K562 (cell line): Measurements from ENCODE around the gene ULK1. TPM values are rescaled to one million over a fixed set of nuclear protein-coding genes. Genes with fewer than 3 reads are reported as not detected.

Experiments used
- BRF1 ChIP-seq: IDR thresholded peaks from 3 replicates; pipeline ENCODE4 v1.6.1; 2011; ENCODE audit warnings: borderline replicate concordance, mild to moderate bottlenecking; ENCODE audit not compliant: insufficient read length; ENCODE audit errors: extremely low read depth
- CAMTA2 ChIP-seq: fragments of 250-450 bp; sonication (Bioruptor Pico); conservative IDR thresholded peaks from 2 replicates; pipeline ENCODE4 v1.5.1; 2022
- CBX8 ChIP-seq: fragments of 200-600 bp; sonication (generic); IDR thresholded peaks from 2 replicates; pipeline ENCODE4 v1.6.1; 2012; ENCODE audit warnings: borderline replicate concordance, mixed run types, low read depth, mild to moderate bottlenecking, moderate library complexity, mixed read lengths, low read length, control low read depth, inconsistent platforms; ENCODE audit not compliant: poor library complexity, severe bottlenecking; ENCODE audit errors: extremely low read depth
- ELF1 ChIP-seq: fragments of 200-800 bp; sonication (Bioruptor generic); IDR thresholded peaks from 2 replicates; pipeline ENCODE4 v1.6.1; 2016; ENCODE audit warnings: missing genetic modification characterization, missing compliant biosample characterization
- HEY1 ChIP-seq: fragments of 250-450 bp; sonication (Bioruptor Pico); IDR thresholded peaks from 2 replicates; pipeline ENCODE4 v1.5.0; 2020; ENCODE audit warnings: mild to moderate bottlenecking, moderate library complexity, borderline replicate concordance
- KLF16 ChIP-seq: IDR thresholded peaks from 2 replicates; pipeline ENCODE4 v1.6.1; 2016; ENCODE audit warnings: antibody characterized with exemption
- NFATC3 ChIP-seq: fragments of 450-650 bp; IDR thresholded peaks from 2 replicates; pipeline ENCODE4 v1.6.1; 2017; ENCODE audit warnings: mild to moderate bottlenecking
- SRF ChIP-seq, 2 experiments: fragments of 250-450, 450-650 bp in 1 of 2; sonication (Bioruptor Pico) in 1 of 2; sonication (generic) in 1 of 2; formaldehyde crosslinking; IDR thresholded peaks; 2 replicates each; pipeline versions ENCODE4 v1.5.0 to v1.5.1; 2020 to 2022; ENCODE audit warnings: mild to moderate bottlenecking in 1 of 2, missing genetic modification reagents in 1 of 2
- ZNF212 ChIP-seq: fragments of 450-650 bp; formaldehyde crosslinking; IDR thresholded peaks from 2 replicates; pipeline ENCODE4 v1.4.0; 2020; ENCODE audit warnings: mild to moderate bottlenecking
- polyA plus RNA-seq, 8 experiments: library from polyadenylated mRNA; depleted of rRNA in 4 of 8; stranded (reverse) in 5 of 8; unstranded in 3 of 8; fragments of >200 nt; fragmentation: Nextera tagmentation in 2 of 8; fragmentation: Illumina TruSeq in 1 of 8; extraction: Ambion mirVana in 2 of 8; extraction: Trizol in 1 of 8; gene quantifications; 2 replicates each; pipeline versions ENCODE4 v1.2.1 to v1.2.3, GENCODE V29; 2011 to 2014; ENCODE audit warnings: inconsistent platforms in 1 of 8, missing spikeins in 1 of 8
- total RNA-seq, 7 experiments: library from RNA; depleted of rRNA in 6 of 7; stranded (reverse); fragments of >200 nt in 6 of 7; fragmentation: Illumina TruSeq in 2 of 7; extraction: Trizol in 2 of 7; gene quantifications; 2 replicates each; pipeline versions ENCODE4 v1.2.1 to v1.2.3, GENCODE V29; 2011 to 2021; ENCODE audit warnings: low replicate concordance in 1 of 7
- TF ChIP-seq, protein P1 (sequence below): fragments of 450-650 bp; IDR thresholded peaks from 2 replicates; pipeline ENCODE4 v1.6.1; 2018; ENCODE audit not compliant: partially characterized antibody
- TF ChIP-seq, protein P2 (sequence below): fragments of 200-800 bp; sonication (Bioruptor generic); IDR thresholded peaks from 2 replicates; pipeline ENCODE4 v1.6.1; 2017; ENCODE audit warnings: missing genetic modification characterization, missing compliant biosample characterization
- TF ChIP-seq, protein P3 (sequence below): fragments of 450-650 bp; IDR thresholded peaks from 2 replicates; pipeline ENCODE4 v1.6.1; 2016
- TF ChIP-seq, protein P4 (sequence below), 2 experiments: fragments of 450-650 bp; IDR thresholded peaks; 2 replicates each; pipeline ENCODE4 v1.6.1; 2018; ENCODE audit warnings: mild to moderate bottlenecking in 2 of 2, low read depth in 1 of 2; ENCODE audit not compliant: partially characterized antibody in 2 of 2

ULK1 gene
- total and polyA plus RNA-seq, 9 of the 15 experiments (the other 6 are each of a cell fraction or from before 2014, with no cell fraction given) = 0.15 to 29.4 (median 2.5) TPM

DNA sequence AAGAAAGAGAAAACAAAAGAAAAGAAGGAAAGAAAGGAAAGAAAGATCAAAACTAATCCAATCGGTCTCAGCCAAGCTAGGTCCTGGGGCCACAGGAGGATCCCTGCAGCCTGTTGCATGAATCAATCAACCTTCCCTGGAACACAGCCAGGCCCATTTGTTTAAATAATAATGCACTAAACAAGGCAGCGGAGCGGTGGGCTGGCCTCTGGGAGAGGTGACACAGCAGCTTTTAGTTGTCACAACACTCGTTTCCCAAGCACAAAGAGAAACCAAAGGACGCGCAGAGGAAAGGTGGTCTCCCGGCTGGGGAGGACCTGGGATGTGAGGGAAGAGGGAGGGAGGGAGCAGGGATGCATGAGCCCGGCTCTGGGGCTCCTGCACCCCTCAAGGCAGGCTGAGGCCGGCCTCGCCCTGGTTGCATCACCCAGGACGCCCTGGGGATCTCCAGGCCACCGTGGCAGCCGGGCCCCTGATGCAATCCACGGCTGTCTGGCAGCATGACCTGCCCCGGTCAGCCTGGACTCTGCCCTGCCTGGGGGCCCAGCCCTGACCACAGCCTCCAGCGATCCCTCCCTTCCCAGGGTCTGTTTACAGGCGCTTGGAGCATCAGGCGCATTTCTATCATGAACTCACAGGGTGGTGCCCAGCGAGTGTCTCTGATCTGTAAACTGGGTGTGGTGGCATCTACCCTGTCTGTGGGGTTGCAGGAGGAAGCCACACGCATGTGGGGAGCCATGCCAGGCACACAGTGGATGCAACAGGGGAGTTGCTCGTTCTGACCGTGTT, 33.8 kb upstream of the ULK1 start (continued):
- TF ChIP-seq, protein P1, sequence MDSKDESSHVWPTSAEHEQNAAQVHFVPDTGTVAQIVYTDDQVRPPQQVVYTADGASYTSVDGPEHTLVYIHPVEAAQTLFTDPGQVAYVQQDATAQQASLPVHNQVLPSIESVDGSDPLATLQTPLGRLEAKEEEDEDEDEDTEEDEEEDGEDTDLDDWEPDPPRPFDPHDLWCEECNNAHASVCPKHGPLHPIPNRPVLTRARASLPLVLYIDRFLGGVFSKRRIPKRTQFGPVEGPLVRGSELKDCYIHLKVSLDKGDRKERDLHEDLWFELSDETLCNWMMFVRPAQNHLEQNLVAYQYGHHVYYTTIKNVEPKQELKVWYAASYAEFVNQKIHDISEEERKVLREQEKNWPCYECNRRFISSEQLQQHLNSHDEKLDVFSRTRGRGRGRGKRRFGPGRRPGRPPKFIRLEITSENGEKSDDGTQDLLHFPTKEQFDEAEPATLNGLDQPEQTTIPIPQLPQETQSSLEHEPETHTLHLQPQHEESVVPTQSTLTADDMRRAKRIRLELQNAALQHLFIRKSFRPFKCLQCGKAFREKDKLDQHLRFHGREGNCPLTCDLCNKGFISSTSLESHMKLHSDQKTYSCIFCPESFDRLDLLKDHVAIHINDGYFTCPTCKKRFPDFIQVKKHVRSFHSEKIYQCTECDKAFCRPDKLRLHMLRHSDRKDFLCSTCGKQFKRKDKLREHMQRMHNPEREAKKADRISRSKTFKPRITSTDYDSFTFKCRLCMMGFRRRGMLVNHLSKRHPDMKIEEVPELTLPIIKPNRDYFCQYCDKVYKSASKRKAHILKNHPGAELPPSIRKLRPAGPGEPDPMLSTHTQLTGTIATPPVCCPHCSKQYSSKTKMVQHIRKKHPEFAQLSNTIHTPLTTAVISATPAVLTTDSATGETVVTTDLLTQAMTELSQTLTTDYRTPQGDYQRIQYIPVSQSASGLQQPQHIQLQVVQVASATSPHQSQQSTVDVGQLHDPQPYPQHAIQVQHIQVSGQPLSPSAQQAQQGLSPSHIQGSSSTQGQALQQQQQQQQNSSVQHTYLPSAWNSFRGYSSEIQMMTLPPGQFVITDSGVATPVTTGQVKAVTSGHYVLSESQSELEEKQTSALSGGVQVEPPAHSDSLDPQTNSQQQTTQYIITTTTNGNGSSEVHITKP = no peak
- TF ChIP-seq CAMTA2 = no peak
- no peak for TF ChIP-seq SRF (CRISPR knock-in tag; IDR thresholded peaks at IDR 0.05)
- no peak for TF ChIP-seq ZNF212 (CRISPR knock-in tag)
- TF ChIP-seq, protein P2, sequence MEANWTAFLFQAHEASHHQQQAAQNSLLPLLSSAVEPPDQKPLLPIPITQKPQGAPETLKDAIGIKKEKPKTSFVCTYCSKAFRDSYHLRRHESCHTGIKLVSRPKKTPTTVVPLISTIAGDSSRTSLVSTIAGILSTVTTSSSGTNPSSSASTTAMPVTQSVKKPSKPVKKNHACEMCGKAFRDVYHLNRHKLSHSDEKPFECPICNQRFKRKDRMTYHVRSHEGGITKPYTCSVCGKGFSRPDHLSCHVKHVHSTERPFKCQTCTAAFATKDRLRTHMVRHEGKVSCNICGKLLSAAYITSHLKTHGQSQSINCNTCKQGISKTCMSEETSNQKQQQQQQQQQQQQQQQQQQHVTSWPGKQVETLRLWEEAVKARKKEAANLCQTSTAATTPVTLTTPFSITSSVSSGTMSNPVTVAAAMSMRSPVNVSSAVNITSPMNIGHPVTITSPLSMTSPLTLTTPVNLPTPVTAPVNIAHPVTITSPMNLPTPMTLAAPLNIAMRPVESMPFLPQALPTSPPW (CRISPR knock-in tag) = no peak; the same call in none of the 2 replicates
- TF ChIP-seq BRF1 = no peak
- no peak for TF ChIP-seq ELF1 (tag)
- TF ChIP-seq CBX8 = no peak
- TF ChIP-seq, protein P3, sequence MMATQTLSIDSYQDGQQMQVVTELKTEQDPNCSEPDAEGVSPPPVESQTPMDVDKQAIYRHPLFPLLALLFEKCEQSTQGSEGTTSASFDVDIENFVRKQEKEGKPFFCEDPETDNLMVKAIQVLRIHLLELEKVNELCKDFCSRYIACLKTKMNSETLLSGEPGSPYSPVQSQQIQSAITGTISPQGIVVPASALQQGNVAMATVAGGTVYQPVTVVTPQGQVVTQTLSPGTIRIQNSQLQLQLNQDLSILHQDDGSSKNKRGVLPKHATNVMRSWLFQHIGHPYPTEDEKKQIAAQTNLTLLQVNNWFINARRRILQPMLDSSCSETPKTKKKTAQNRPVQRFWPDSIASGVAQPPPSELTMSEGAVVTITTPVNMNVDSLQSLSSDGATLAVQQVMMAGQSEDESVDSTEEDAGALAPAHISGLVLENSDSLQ = peak; percentile 92
- TF ChIP-seq KLF16 = no peak
- TF ChIP-seq, protein P4, sequence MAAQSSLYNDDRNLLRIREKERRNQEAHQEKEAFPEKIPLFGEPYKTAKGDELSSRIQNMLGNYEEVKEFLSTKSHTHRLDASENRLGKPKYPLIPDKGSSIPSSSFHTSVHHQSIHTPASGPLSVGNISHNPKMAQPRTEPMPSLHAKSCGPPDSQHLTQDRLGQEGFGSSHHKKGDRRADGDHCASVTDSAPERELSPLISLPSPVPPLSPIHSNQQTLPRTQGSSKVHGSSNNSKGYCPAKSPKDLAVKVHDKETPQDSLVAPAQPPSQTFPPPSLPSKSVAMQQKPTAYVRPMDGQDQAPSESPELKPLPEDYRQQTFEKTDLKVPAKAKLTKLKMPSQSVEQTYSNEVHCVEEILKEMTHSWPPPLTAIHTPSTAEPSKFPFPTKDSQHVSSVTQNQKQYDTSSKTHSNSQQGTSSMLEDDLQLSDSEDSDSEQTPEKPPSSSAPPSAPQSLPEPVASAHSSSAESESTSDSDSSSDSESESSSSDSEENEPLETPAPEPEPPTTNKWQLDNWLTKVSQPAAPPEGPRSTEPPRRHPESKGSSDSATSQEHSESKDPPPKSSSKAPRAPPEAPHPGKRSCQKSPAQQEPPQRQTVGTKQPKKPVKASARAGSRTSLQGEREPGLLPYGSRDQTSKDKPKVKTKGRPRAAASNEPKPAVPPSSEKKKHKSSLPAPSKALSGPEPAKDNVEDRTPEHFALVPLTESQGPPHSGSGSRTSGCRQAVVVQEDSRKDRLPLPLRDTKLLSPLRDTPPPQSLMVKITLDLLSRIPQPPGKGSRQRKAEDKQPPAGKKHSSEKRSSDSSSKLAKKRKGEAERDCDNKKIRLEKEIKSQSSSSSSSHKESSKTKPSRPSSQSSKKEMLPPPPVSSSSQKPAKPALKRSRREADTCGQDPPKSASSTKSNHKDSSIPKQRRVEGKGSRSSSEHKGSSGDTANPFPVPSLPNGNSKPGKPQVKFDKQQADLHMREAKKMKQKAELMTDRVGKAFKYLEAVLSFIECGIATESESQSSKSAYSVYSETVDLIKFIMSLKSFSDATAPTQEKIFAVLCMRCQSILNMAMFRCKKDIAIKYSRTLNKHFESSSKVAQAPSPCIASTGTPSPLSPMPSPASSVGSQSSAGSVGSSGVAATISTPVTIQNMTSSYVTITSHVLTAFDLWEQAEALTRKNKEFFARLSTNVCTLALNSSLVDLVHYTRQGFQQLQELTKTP (IDR thresholded peaks at IDR 0.05; ENCODE audit: low read depth in 1 of 2, partially characterized antibody in 2 of 2) = peak in 1 of 2 experiments; percentile 72
- peak; percentile 72; the same call in 1 of the 2 replicates for TF ChIP-seq NFATC3
- TF ChIP-seq HEY1 (CRISPR knock-in tag) = no peak
